Fibroblast of the aortic adventitia (primary cell): Measurements from ENCODE around the gene RAB20. TPM values are rescaled to one million over a fixed set of nuclear protein-coding genes. Genes with fewer than 3 reads are reported as not detected.

Source experiments
- DNase-seq: peaks from one replicate; pipeline ENCODE4 v3.0.0-alpha.2; 2010; ENCODE audit warnings: low read depth
- H3K4me3 ChIP-seq: 2 replicates; pipeline ENCODE4 v1.5.1; 2011; ENCODE audit warnings: low read depth, mild to moderate bottlenecking, control low read depth, low read length, moderate library complexity
- total RNA-seq: library from RNA; depleted of rRNA; stranded (reverse); fragments of >200 nt; gene quantifications from 2 replicates; pipeline ENCODE4 v1.2.3, GENCODE V29; 2012; ENCODE audit warnings: low replicate concordance
- TF ChIP-seq, protein P1 (sequence below): IDR thresholded peaks from 2 replicates; pipeline ENCODE4 v1.5.1; 2011; ENCODE audit warnings: mild to moderate bottlenecking, low read length, control low read depth, inconsistent platforms; ENCODE audit not compliant: insufficient read depth

RAB20 gene
- total RNA-seq, 1 donor, result 1.6 TPM

DNA sequence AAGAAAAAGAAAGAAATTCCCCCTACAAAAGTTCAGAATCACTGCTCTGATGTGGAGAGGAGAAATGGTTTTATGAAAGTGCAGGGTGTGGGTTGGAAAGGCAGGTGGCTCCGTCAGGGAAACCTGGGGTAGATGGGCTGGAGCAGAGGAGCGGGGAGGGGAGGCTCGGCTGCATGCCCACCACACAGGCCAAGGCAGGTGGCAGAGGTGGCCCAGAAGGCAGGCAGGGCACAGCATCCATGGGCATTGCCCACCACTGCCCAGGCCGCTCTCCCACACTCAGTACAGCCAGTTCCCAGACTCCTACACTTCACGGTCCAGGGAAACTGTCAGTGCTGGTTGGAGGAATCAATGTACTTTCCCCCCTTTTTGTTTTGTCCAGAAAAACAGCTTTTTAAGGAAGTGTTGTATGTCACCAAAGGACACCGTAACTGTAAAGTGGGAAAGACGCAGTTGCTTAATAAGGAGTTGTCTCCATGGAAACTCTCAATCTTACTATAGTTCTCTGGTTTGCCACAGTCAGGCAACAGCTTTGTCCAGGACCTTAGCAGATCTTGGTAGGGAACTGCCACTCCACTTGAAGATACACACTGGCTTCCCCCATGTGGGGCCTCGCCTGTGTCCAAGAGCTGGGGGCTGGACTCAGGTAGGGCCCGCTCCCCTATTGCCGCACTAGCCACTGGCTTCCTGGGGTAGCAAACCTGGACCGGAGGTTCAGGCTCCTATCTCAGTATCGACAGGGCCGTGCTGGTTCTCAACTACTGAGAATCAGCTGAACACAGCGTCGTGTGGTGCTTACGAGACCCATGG, 82.9 kb downstream of the RAB20 start:
- no peak overlapping the region for H3K4me3 ChIP-seq
- DNase-seq, result no peak
- TF ChIP-seq, protein P1, sequence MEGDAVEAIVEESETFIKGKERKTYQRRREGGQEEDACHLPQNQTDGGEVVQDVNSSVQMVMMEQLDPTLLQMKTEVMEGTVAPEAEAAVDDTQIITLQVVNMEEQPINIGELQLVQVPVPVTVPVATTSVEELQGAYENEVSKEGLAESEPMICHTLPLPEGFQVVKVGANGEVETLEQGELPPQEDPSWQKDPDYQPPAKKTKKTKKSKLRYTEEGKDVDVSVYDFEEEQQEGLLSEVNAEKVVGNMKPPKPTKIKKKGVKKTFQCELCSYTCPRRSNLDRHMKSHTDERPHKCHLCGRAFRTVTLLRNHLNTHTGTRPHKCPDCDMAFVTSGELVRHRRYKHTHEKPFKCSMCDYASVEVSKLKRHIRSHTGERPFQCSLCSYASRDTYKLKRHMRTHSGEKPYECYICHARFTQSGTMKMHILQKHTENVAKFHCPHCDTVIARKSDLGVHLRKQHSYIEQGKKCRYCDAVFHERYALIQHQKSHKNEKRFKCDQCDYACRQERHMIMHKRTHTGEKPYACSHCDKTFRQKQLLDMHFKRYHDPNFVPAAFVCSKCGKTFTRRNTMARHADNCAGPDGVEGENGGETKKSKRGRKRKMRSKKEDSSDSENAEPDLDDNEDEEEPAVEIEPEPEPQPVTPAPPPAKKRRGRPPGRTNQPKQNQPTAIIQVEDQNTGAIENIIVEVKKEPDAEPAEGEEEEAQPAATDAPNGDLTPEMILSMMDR, result no peak

DNA sequence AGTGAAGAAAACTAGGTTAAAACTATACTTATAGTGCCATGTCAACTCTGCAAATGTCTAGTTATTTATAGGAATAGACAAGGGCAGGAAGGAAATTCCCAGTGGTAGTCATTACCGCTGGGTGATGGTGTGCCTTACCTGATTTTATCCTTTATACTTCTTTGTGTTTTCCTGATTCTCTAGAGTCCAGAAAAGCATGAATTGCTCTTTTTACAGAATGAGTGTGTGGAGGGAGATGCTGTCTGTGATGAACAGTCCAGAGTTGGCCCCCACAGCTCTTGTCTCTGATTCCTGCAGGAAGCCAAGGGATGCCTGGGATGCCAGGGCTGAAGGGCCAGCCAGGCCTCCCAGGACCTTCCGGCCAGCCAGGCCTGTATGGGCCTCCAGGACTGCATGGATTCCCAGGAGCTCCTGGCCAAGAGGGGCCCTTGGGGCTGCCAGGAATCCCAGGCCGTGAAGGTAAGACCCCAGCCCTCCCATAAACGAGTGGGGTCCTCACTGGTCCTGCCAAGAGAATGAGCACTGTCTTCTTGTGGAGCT, 83.7 kb downstream of the RAB20 start:
- TF ChIP-seq, protein P1, result no peak
- no peak overlapping the region for H3K4me3 ChIP-seq
- DNase-seq, result no peak

DNA sequence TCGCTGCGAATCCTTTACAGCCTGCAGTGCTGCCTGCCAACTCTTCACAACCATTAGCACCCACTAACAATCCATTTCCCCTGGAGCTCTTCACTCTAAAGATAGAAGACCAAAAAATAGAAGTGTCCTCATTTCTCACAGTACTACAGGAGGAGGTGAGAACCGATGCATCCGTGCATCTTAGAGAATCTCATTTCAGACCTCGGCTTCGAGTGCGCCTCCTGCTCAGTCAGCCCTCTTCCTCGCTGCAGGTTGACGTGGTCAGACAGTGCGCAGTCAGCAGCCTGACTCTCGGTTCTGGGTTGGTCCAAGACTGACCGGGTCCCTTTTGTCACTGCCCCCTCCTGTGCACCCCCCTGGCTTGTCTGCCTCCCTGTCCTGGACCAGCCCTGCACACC, 85.3 kb downstream of the RAB20 start:
- no peak overlapping the region for H3K4me3 ChIP-seq
- no peak for DNase-seq
- TF ChIP-seq, protein P1, result no peak

DNA sequence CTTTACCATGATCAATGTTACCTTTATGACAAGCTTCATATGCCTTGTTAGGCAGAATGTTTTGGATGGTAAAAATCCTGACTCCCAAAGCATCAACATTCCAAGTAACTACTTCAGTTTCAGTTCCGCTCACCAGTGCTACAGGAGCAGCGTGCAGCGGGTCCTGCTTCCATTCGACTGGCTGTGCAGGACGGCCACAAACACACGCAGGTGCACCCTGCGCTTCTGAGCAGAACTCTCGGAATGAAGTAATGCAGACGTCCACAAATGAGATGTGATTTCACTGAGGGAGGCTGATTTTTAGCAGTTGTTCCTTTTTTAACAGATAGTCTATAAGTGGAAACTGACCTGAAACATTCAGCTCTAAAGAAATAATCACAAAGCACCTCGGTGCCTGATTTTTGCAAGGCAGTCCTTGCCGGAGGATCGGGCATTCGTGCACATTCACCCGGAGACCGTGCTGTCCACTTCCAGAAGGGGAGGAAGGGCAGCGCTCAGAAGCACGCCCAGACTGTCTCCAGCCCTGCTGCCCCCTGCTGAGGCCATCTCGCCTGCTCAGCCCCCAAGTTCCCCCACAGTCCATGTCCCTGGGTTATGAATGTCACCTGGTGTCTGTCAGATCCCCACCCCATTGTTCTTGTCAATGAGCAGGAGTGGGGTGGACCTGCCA, 85.8 kb downstream of the RAB20 start:
- TF ChIP-seq, protein P1, result no peak
- H3K4me3 ChIP-seq, result no peak overlapping the region
- no peak for DNase-seq

DNA sequence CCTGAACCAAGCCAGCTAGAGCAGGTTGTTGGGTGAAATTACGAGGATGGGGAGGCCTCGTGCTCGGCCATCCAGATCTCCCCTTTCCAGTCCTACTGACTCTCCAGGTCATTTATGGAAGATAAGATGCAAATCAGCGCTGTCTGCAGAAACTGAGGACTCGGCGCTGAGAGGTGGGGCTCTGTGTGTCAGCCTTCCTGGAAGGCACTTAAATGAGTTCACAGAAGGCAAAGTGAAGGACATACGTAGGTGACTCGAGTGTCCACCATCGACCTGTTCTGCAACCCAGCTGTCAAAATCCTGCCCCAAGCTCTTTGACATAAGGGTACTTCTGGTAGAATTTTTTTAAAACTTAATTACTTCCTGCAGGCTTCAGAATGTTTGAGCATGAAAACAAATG, 86.4 kb downstream of the RAB20 start:
- H3K4me3 ChIP-seq, result no peak overlapping the region
- DNase-seq, result no peak
- TF ChIP-seq, protein P1, result no peak

DNA sequence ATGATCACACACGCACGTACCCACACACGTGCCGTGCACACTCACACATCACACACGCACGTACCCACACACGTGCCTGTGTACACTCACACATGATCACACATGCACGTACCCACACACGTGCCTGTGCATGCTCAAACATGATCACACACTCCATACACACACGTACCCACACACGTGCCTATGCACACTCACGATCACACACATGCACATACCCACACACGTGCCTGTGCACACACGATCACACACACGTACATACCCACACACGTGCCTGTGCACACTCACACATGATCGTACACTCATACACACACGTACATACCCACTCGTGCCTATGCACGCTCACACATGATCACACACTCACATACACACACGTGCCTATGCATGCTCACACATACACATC, 86.8 kb downstream of the RAB20 start:
- TF ChIP-seq, protein P1, result no peak
- DNase-seq, result no peak
- H3K4me3 ChIP-seq, result no peak overlapping the region

Other genes starting within 250 kb of the RAB20 start
- gene NAXD, start 53.8 kb upstream of the RAB20 start, total RNA-seq, result 14.8 and 14.9 TPM in 2 replicates
- gene CARS2, start 144.4 kb upstream of the RAB20 start, total RNA-seq, result 26.2 and 64.7 TPM in 2 replicates
- 5.6 and 9.2 TPM in 2 replicates for gene ING1, start 152.0 kb upstream of the RAB20 start, total RNA-seq